Activated CD4-positive, alpha-beta T cell treated with anti-CD3 and anti-CD28 coated beads, Interleukin-2, amount 50 U/mL, for 16 hours (primary cell): ENCODE measurements around the gene CDIPT.
"Not testable (repeated sequence)": the region's sequence is repeated elsewhere in the genome, so short reads cannot be mapped to it uniquely, and the experiment has no call there.

Experiments
- DNase-seq: peaks from one replicate; pipeline ENCODE4 v3.0.0-alpha.2; 2020

The CDIPT gene

GRCh38 chr16:29894352-29894751, 31.3 kb upstream of the CDIPT start:
- no peak for DNase-seq

- no peak for DNase-seq
Observed at GRCh38 chr16:29893553-29893952, 30.5 kb upstream of the CDIPT start.

GRCh38 chr16:29892458-29892813, 29.4 kb upstream of the CDIPT start:
- DNase-seq, result no peak

- DNase-seq, result no peak
Observed at GRCh38 chr16:29891525-29892457, 28.8 kb upstream of the CDIPT start.

GRCh38 chr16:29889372-29889771, 26.3 kb upstream of the CDIPT start:
- DNase-seq, result not testable (repeated sequence)

GRCh38 chr16:29883987-29884386, 21.0 kb upstream of the CDIPT start:
- DNase-seq, result no peak

- DNase-seq, result no peak
Observed at GRCh38 chr16:29881050-29881449, 18.0 kb upstream of the CDIPT start.

- no peak for DNase-seq
Observed at GRCh38 chr16:29878172-29878571, 15.1 kb upstream of the CDIPT start.

GRCh38 chr16:29877266-29877961, 14.4 kb upstream of the CDIPT start:
- peak; percentile 57 for DNase-seq

GRCh38 chr16:29876594-29877249, 13.7 kb upstream of the CDIPT start:
- no peak for DNase-seq

GRCh38 chr16:29876217-29876593, 13.2 kb upstream of the CDIPT start:
- no peak for DNase-seq

- DNase-seq, result no peak
Observed at GRCh38 chr16:29875206-29875605, 12.2 kb upstream of the CDIPT start.

GRCh38 chr16:29873319-29873718, 10.3 kb upstream of the CDIPT start:
- DNase-seq, result no peak

- no peak for DNase-seq
Observed at GRCh38 chr16:29871822-29872546, 9.0 kb upstream of the CDIPT start.

GRCh38 chr16:29869067-29869466, 6.0 kb upstream of the CDIPT start:
- not testable (repeated sequence) for DNase-seq

- no peak for DNase-seq
Observed at GRCh38 chr16:29868396-29869009, 5.5 kb upstream of the CDIPT start.

- DNase-seq, result no peak
Observed at GRCh38 chr16:29864205-29864604, 1.2 kb upstream of the CDIPT start.

GRCh38 chr16:29863669-29863984, 601 bp upstream of the CDIPT start:
- DNase-seq, result no peak

- peak; percentile 8 for DNase-seq
Observed at GRCh38 chr16:29862383-29862883, 593 bp downstream of the CDIPT start.

GRCh38 chr16:29860218-29860617, 2.8 kb downstream of the CDIPT start:
- DNase-seq, result no peak

- DNase-seq, result no peak
Observed at GRCh38 chr16:29858974-29859373, 4.1 kb downstream of the CDIPT start.

GRCh38 chr16:29858149-29858849, 4.7 kb downstream of the CDIPT start:
- no peak for DNase-seq
